ENCODE results near the gene FAM229A. TPM values are rescaled to one million over a fixed set of nuclear protein-coding genes. Genes with fewer than 3 reads are reported as not detected.
A peak's percentile ranks its signal among the peaks of the same experiment; 100 is the strongest.

FAM229A gene
- total RNA-seq, 2 experiments from 2014 or later = 3.1 to 3.3 TPM

DNA sequence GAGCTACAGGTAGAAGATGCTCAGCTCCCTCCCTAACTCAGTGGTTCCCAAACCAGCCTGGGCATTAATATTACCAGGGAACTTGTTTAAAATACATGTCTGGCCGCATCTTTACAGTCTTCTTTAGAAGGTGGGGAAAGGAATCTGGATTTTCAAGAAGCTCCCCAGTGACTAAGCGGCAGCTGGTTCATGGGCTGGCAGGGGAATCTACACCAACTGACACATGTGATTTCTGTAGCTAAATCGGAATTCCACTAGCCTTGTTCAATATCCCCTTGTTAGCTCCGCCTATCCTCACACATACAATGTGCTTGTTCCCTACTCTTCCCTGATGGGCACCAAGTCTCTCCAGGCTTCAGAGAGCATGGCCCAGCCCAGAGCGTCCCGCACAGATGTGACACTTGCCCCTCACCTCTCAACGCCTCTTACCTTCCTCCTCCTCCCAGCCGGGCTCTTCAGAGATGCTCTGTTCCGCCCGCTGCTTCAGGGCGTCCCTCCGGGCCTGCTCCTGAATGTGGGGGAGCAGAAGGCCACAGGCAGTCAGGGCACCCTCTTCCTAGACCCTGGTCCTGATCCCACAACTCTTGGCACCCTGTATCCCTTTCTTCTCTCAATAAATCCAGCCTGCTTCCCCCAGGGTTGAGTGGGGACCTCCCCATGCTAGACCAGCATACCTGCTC, 15.4 kb upstream of the FAM229A start:
- ATAC-seq (no peak), DNase-seq (no peak)
- H3K9me3 Mint-ChIP-seq (ENCODE audit: low read depth) = no peaks in the 10 kb centered on the region
- H3K36me3 Mint-ChIP-seq (ENCODE audit: low read depth) = peaks cover 31% of the 10 kb centered on the region
- no peak overlapping the region for H3K27ac Mint-ChIP-seq
- H3K4me1 Mint-ChIP-seq = peaks cover 2% of the 10 kb centered on the region
- ChIA-PET POLR2A (no interaction called here), CTCF (interaction anchor here (1.0 to 1.1 kb wide), 2 partner anchors 18 to 162 kb away, joined by 3 to 4 read pairs; no protein-coding TSS in a partner anchor)
- no peaks in the 10 kb centered on the region for H3K27me3 Mint-ChIP-seq
- intact Hi-C loops (cut with DNase I, micrococcal nuclease) = no loop called here
- no peak overlapping the region for H3K4me3 Mint-ChIP-seq

DNA sequence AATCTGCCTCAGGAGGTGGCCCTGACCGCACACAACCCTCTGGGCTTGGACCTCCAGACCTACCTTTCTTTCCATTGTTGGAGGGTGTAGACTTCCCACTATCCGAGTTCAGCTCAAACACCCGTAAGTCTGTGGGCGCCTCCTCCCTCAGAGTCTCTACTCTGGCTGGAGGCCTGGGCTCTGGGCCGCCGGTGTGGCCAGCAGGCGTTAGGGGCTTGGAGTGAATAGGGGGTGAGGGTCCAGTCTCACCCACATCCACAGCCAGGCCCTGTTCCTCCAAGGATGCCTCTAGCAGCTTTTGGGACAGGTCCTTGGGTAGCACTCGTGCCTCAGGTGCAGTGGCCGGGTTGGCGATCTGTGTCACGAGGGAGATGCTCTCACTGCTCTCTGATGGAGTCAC, 13.9 kb upstream of the FAM229A start:
- intact Hi-C loops (cut with DNase I, micrococcal nuclease) = no loop called here
- Mint-ChIP-seq H3K27ac (no peak overlapping the region), H3K9me3 (ENCODE audit: low read depth) (no peaks in the 10 kb centered on the region), H3K4me3 (no peak overlapping the region), H3K36me3 (ENCODE audit: low read depth) (peaks cover 34% of the 10 kb centered on the region), H3K4me1 (peaks cover 13% of the 10 kb centered on the region), H3K27me3 (no peaks in the 10 kb centered on the region)
- POLR2A ChIA-PET = no interaction called here
- DNase-seq = no peak
- CTCF ChIA-PET = interaction anchor here (0.6 to 1.1 kb wide), 4 partner anchors 11 to 395 kb away, joined by 3 read pairs; no protein-coding TSS in a partner anchor
- no peak for ATAC-seq

DNA sequence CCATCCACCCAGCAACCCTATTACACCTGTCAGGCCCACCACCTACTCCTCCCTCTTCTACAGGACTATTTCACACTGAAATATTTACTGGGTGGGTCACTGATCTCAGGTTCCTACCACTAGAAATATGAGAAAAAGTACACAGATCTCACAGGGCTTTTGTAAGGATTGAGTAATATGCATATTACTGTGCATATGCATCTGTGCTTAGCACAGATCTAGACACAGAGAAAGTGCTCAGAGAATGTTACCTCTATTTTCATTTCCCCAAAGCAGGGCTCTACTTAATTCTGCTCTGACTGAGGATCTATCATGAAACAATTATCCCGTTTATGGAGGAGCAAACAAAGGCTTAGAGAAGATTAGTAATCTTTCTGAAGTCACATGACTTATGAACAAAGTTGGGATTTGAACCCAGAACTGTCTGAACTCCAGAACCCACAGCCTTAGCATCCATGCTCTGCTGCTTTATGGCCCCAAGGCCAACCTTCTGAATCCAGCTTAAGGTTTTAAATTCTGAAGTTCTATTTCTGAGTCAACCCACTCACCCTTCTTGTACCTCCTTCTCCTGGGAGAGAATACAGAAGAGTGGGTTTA, 11.8 kb upstream of the FAM229A start:
- Mint-ChIP-seq H3K27me3 (no peaks in the 10 kb centered on the region), H3K27ac (no peak overlapping the region), H3K36me3 (ENCODE audit: low read depth) (peaks cover 25% of the 10 kb centered on the region), H3K4me3 (no peak overlapping the region), H3K9me3 (ENCODE audit: low read depth) (no peaks in the 10 kb centered on the region), H3K4me1 (peaks cover 13% of the 10 kb centered on the region)
- POLR2A ChIA-PET = no interaction called here
- CTCF ChIA-PET = no interaction called here
- ATAC-seq (no peak), DNase-seq (no peak)
- intact Hi-C loops (cut with DNase I, micrococcal nuclease) = no loop called here

DNA sequence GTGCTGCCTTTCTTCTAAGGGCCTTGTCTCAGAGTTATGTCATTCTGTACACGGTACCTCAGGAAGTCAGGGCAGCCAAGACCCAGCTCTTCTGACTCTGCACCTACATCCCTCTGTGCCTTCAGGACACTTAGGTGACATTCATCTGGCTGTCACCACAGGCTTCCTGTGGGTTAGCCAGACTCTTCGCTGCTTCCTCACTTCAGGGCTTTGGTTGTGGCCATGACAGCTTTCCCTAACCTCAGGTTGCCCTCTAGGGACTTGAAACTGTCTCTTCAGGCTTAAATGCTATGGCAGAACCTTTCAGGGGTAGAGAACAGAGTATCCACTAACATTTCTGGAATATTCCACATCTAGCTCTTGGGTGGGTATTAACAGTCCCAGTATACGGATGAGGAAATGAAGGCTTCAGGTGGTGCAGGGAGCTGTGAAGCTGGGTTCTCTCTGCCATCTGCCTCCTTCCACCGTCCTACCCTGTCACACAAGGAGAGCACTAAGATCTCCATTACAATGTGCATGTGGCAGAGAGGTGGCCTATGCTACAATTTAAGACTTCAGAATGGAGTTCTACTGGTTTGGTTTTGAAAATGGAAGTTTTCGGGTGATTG, 10.0 kb upstream of the FAM229A start:
- H3K27ac Mint-ChIP-seq = peak overlapping the region; percentile 44
- ChIA-PET CTCF (interaction anchor here (0.8 to 1.7 kb wide), 4 partner anchors 22 to 157 kb away, joined by 3 to 6 read pairs (median 3); partner anchors contain the start of gene BSDC1), POLR2A (interaction anchor here (0.6 to 0.7 kb wide), 3 partner anchors 33 to 263 kb away, joined by 3 read pairs; no protein-coding TSS in a partner anchor)
- H3K27me3 Mint-ChIP-seq = no peaks in the 10 kb centered on the region
- intact Hi-C loops (cut with DNase I, micrococcal nuclease) = no loop called here
- peak; percentile 78 for ATAC-seq
- peak; percentile 51 for DNase-seq
- no peaks in the 10 kb centered on the region for H3K9me3 Mint-ChIP-seq (ENCODE audit: low read depth)
- H3K36me3 Mint-ChIP-seq (ENCODE audit: low read depth) = peaks cover 15% of the 10 kb centered on the region
- H3K4me1 Mint-ChIP-seq = peaks cover 13% of the 10 kb centered on the region
- H3K4me3 Mint-ChIP-seq = no peak overlapping the region

DNA sequence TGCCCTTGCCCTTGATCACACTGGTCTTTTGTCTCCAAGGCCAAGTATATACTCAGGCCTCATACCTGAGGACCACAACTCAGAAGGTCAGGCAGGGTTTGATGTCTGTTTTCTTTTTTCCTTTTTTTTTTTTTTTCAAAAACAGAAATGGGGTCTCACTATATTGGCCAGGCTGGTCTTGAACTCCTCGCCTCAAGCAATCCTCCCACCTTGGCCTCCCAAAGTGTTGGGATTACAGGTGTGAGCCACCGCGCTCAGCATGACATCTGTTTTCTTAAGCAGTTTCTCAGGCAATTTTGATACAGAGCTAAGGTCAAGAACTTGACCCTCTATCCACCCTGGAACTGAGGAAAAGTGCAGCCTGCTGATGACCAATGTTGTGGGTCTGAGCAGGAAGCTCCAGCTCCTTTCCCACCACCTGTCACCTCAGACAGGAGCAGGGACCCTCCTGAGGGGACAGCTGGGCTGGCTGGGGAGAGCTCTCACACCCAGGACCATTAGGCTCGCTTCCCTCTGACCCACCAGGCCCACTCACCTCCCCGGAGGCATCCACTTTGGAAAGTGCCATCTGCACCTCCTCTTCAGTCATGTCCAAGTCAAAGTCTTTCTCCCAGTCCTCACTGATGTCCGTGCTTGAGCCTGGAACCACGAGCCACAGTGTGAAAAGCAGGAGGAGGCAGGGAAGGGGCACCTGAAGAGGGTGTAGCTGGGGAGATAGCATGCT, 5.8 kb upstream of the FAM229A start:
- Mint-ChIP-seq H3K27ac (no peak overlapping the region), H3K4me1 (peaks cover 13% of the 10 kb centered on the region), H3K4me3 (no peak overlapping the region), H3K9me3 (ENCODE audit: low read depth) (no peaks in the 10 kb centered on the region), H3K27me3 (no peaks in the 10 kb centered on the region), H3K36me3 (ENCODE audit: low read depth) (peaks cover 6% of the 10 kb centered on the region)
- ChIA-PET POLR2A (no interaction called here), CTCF (no interaction called here)
- DNase-seq = no peak
- intact Hi-C loops (cut with DNase I, micrococcal nuclease) = no loop called here
- ATAC-seq = no peak

DNA sequence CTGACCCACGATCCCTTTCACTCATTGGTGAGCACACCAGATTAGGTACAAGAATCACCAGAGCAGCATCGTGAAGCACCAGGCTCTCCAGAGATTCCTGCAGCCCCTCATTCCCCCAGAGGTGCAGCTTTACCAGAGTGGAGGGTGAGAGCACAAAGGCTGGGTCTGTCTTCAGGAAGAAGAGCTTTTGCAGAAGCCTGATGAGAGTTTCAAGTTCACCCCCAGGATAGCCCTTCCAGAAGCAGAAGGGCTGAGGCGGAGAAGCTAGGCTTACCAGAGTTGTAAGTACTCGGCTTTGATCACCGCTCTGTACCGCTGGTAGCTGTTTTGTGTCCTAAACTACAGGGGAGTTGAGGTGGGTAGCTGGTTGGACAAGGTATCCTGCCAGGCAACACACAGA, 3.2 kb upstream of the FAM229A start:
- peaks cover 12% of the 10 kb centered on the region for H3K36me3 Mint-ChIP-seq (ENCODE audit: low read depth)
- H3K27me3 Mint-ChIP-seq = peaks cover 2% of the 10 kb centered on the region
- POLR2A ChIA-PET = no interaction called here
- H3K4me1 Mint-ChIP-seq = peaks cover 11% of the 10 kb centered on the region
- no peaks in the 10 kb centered on the region for H3K9me3 Mint-ChIP-seq (ENCODE audit: low read depth)
- intact Hi-C loops (cut with DNase I, micrococcal nuclease) = no loop called here
- ATAC-seq (no peak), DNase-seq (no peak)
- H3K27ac Mint-ChIP-seq = no peak overlapping the region
- CTCF ChIA-PET = interaction anchor here (0.7 to 3.3 kb wide), 4 partner anchors 10 to 62 kb away, joined by 3 to 16 read pairs (median 4); no protein-coding TSS in a partner anchor
- no peak overlapping the region for H3K4me3 Mint-ChIP-seq

DNA sequence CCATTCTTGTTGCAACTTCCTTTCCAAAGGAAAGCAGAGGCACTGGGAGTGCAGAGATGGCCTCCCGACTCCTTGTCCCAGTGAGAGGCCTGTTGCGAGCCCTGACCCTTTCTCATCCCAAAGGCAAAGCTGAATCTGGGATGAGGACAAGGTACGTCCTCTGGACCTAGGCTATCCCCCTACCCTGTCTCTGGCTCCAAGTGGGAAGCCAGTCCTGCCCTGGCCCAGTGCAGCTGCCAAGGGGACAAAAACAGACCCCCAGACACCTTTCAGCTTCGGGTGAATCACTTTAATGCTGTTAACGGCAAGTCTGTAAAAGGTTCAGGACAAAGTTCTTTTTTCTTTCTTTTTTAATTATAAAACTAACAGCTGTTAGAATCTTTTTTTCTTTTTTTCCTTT, 2.6 kb upstream of the FAM229A start:
- POLR2A ChIA-PET = no interaction called here

DNA sequence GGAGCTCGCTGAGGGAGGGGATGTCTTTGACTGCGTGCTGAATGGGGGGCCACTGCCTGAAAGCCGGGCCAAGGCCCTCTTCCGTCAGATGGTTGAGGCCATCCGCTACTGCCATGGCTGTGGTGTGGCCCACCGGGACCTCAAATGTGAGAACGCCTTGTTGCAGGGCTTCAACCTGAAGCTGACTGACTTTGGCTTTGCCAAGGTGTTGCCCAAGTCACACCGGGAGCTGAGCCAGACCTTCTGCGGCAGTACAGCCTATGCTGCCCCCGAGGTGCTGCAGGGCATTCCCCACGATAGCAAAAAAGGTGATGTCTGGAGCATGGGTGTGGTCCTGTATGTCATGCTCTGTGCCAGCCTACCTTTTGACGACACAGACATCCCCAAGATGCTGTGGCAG, 1.4 kb upstream of the FAM229A start:
- Mint-ChIP-seq H3K27ac (no peak overlapping the region), H3K4me3 (no peak overlapping the region), H3K4me1 (peaks cover 18% of the 10 kb centered on the region), H3K36me3 (ENCODE audit: low read depth) (peaks cover 12% of the 10 kb centered on the region), H3K9me3 (ENCODE audit: low read depth) (no peaks in the 10 kb centered on the region), H3K27me3 (peaks cover 2% of the 10 kb centered on the region)
- CTCF ChIA-PET = interaction anchor here (3.3 kb wide), 1 partner anchor 11 kb away, joined by 16 read pairs; no protein-coding TSS in a partner anchor
- ATAC-seq (no peak), DNase-seq (no peak)
- POLR2A ChIA-PET = no interaction called here
- intact Hi-C loops (cut with DNase I, micrococcal nuclease) = no loop called here

More for the DNA sequence above, 2.6 kb upstream of the FAM229A start:
- DNase-seq (no peak), ATAC-seq (no peak)
- intact Hi-C loops (cut with DNase I, micrococcal nuclease) = no loop called here
- no peak overlapping the region for H3K4me3 Mint-ChIP-seq
- H3K36me3 Mint-ChIP-seq (ENCODE audit: low read depth) = peaks cover 12% of the 10 kb centered on the region
- H3K27ac Mint-ChIP-seq = no peak overlapping the region
- peaks cover 14% of the 10 kb centered on the region for H3K4me1 Mint-ChIP-seq
- no peaks in the 10 kb centered on the region for H3K9me3 Mint-ChIP-seq (ENCODE audit: low read depth)
- CTCF ChIA-PET = interaction anchor here (0.7 to 3.3 kb wide), 3 partner anchors 11 to 33 kb away, joined by 3 to 16 read pairs (median 3); no protein-coding TSS in a partner anchor
- H3K27me3 Mint-ChIP-seq = peaks cover 2% of the 10 kb centered on the region

DNA sequence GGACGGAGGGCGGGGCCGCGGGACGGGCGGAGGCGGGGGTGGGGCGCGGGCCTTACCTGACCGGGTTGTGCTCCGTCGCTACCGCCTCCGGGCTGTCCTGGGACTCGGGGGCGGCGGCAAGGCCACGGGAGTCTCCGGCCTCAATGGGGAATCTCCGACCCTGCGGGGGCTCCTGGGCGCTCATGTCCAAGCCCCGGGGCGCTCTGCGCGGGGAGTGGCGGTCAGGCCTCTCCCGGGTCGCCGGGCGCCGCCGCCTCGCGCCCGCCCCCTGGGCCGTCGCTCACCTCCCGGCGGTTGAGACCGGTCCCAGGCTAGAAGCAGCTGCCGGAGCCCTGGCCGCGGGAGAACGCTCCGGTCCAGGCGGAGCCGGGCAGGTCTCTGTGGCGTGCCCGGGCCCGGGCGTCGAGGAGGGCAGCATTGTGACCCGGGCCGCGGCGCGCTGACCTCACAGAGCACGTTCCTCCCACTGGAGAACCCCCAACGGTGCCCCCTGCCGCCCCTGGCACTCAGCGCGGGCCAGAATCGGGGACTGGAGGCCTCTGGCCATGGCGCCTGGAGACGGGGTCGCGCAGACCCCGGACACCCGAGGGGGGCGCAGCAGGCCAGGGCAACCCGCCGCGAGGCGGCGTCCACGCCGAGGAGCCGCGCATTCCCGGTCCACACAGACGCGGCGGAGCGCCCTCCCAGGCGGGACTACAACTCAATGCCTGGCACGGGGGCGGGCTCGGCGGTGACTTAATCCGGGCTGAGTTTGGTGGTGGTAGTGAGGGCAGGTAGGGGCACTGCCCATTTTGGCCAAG, 411 bp downstream of the FAM229A start:
- H3K9me3 Mint-ChIP-seq (ENCODE audit: low read depth) = no peaks in the 10 kb centered on the region
- no peak overlapping the region for H3K27ac Mint-ChIP-seq
- no peak overlapping the region for H3K4me3 Mint-ChIP-seq
- ChIA-PET CTCF (interaction anchor here (1.1 kb wide), 1 partner anchor 145 kb away, joined by 3 read pairs; no protein-coding TSS in a partner anchor), POLR2A (no interaction called here)
- H3K4me1 Mint-ChIP-seq = peaks cover 18% of the 10 kb centered on the region
- peaks cover 2% of the 10 kb centered on the region for H3K27me3 Mint-ChIP-seq
- ATAC-seq (peak; percentile 49), DNase-seq (peak; percentile 56)
- H3K36me3 Mint-ChIP-seq (ENCODE audit: low read depth) = peaks cover 12% of the 10 kb centered on the region
- intact Hi-C loops (cut with DNase I, micrococcal nuclease) = no loop called here

DNA sequence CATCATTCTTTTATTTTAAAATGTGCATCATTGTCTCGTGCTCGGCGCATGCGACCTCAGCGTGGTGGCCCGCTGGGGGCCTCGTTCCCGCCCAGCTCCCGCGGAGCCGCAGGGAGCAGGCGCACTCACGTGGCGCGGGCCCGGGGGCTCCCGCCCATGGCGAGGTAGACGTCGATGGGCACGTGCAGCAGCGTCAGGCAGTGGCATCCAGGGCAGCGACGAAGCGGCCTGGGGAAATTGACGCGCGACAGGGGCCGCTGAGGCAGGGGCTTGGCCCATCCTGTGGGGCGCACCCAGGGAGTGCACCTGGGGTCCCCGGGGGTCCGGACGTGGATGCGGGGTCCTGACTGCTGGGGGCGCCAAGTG, 994 bp downstream of the FAM229A start:
- ChIA-PET POLR2A (no interaction called here), CTCF (interaction anchor here (0.7 kb wide), 1 partner anchor 146 kb away, joined by 3 read pairs; no protein-coding TSS in a partner anchor)
- H3K27me3 Mint-ChIP-seq = peaks cover 2% of the 10 kb centered on the region
- H3K36me3 Mint-ChIP-seq (ENCODE audit: low read depth) = peaks cover 12% of the 10 kb centered on the region
- ATAC-seq = no peak
- H3K27ac Mint-ChIP-seq = no peak overlapping the region
- H3K9me3 Mint-ChIP-seq (ENCODE audit: low read depth) = no peaks in the 10 kb centered on the region
- H3K4me1 Mint-ChIP-seq = peaks cover 18% of the 10 kb centered on the region
- DNase-seq = no peak
- H3K4me3 Mint-ChIP-seq = no peak overlapping the region
- intact Hi-C loops (cut with DNase I, micrococcal nuclease) = no loop called here

All from activated CD4-positive, alpha-beta T cell treated with anti-CD3 and anti-CD28 coated beads for 36 hours (primary cell).